NCI-H187 treated with DMSO at 0.1 percent for 48 hours (cell line): Measurements from ENCODE around the gene MDFIC.

ENCODE experiments used
- DNase-seq: peaks from one replicate; lab custom pipeline; 2025; lab: John Stamatoyannopoulos, UW

Gene MDFIC

DNA sequence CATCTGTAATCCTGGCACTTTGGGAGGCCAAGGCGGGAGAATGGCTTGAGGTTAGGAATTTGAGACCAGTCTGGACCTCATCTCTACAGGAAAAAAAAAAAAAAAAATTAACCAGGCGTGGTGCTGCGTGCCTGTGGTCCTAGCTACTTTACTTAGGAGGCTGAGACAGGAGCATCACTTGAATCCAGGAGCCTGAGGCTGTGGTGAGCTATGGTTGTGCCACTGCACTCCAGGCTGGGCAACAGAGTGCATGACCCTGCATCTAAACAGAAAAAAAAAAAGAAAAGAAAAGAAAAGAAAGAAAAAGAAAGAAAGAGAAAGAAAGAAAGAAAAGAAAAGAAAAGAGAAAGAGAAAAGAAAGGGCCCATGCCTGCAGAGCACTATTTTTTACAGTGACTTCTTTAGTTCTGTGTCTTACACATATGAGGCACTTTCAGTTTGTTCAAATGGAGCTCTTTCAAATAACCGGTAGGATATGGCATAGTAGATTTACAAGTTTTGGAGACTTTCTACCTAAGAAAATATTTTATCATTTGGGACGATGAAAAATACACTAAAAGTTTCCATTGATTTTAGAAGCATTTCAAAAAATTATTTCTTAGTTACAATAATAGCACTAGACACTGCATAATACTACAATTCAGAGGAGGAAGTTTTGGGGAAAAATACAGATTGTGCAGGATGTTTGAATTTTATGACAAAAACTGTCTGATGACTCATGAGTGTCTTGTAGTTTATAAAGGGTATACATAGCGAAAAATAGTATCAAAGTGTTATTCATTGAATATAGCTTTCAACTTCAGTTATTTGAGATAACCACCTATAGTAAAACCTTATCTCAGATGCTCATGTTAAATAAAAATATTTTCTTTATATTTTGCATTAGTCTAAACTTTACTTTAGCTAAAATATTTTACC is 75.9 kb downstream of the MDFIC start:
- DNase-seq: no peak

DNA sequence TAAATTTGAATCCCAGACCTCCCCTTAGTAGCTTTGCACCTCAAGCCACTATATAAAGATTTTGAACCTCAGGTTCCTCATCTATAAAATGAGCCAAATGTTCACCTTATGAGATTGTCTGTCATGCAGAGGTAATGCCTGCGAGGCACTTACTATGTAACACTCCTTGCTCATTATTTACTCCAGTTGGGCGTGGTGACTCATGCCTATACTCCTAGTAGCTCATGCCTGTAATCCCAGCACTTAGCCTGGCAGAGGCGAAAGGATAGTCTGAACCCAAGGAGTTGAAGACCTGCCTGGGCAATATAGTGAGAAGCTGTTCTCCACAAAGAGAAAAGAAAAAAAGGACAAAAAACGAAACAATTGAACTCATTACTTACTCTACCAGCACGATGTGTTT is 82.2 kb downstream of the MDFIC start:
- no peak for DNase-seq

DNA sequence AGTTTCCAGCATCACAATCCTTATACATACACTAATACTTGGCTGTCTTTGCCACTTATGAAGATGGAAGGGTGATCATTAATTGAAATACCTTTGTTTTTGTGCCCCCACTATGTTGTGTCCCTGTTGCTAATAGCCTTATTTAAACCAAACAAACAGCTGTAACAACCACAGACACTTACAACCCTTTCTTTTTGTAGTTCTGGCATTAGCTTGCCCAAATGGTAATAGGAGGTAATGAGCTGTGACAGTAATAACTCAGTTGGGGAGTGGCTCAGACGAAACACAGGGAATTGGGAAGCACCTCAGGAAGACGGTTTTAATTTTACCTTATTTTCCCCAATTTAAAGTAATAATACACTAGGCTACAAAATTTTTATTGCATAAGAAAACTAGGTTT is 83.4 kb downstream of the MDFIC start:
- DNase-seq: no peak

DNA sequence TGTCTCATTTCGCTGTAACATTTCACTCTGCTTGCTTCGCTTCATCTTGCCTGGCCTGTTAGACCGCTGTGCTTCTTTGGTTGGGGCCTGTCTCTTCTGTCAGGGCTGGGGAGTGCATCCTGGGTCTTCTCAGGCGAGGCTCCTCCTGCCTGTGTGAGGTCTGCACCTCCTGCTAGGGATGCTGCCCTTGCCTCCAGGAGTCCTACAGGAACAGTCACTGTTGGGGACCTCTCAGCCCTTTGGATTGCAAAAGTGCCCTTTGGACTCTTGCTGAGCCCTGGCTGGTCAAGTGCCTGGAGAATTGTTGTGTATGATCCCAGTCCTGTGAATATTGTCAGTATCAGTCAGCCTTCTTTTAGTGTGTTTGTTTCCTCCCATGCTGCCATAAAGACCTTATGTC is 84.1 kb downstream of the MDFIC start:
- DNase-seq: no peak

DNA sequence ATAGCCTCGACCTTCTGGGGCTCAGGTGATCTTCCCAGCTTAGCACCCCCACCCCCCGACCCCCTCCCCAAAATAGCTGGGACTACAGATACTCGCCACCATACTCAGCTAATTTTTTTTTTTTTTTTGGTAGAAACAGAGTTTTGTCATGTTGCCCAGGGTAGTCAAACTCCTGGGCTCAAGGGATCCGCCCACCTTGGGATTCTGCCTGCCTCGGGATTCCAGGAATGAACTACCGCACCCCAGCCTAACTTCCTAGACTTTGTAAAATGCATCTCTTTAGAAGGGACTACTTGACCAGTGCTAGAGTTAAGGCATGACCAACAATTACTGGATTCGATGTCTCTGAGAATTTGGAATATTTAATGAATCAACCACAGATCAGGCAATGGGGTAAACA is 85.9 kb downstream of the MDFIC start:
- no peak for DNase-seq

DNA sequence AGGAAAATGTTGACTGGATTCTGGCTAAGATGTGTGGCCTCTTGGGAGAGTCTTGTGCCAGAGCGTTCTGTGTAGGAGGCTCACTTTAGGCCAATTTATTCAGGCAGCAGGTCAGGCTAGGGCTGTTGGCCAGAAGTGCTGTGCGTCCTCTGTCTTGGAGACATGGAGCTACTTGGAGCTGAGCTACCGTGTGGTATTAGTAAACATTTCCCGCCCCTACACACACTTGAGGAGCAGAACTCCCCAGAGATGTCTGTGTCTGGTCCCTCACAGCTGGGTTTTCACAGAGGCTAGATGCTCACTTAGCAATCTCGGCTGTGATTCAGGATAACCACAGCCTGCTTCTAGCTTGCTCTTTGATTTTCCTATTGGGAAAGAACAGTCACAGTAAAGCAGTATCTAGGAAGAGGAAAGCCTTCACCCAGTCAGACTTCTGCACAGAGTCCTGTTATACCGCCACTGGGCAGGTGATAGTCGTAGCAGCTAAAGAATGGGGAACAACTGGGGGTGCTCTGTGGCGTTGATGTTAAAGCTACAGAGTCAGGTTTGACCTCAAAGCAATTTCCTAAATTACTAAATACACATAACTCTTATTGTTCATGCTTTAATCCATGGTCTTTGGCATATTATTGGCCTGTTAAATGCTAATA is 86.7 kb downstream of the MDFIC start:
- no peak for DNase-seq

DNA sequence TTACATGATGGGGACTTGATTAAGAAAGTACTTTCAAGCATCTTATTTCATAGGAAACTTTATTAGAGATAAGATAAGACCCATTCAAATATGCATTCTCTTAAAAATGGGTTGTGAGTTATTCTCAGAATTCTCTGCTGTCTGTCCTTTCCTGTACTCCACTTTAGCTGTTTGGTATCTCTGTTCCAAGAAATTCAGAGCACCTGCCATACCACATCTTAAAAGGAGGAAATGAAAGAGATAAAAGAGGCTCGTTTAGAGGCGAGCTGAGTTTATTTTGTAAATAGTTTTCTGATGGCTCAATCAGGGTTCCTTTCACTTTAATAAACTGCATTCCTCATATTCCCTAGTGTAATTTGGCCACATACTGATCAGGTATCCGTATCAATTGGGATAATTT is 87.2 kb downstream of the MDFIC start:
- DNase-seq: no peak

DNA sequence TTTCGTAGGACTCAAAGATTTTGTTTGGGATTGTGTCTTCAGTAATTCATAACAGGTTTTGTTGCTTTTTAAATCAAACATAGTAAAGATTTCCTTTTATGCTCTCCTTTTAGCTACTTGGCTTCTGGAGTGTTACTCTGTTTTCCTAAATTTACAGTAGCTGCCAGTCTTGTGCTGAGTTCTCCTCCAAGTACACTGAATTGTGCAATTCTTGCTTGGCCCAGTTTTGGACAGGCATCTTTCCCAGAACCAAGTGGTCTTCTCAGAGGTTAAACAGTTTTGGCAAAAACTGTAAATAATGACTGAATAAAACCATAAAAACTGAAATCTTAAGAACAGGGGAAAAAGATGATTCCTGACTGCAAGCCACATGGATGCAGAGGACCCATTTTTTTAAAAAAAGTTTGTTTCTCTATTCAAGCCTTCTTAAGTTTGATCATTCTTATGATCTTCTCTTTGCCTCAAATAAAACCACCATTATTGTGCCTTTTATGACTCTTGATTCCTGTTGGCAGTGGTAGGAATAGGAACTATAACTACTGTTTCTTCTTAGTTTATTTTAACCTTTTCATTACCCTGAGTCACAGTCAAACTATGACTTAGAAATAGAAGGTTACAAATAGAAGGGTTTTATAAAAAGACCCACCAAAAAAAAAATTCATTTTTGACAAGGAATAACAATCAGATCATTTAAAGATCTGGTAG is 88.0 kb downstream of the MDFIC start:
- no peak for DNase-seq

DNA sequence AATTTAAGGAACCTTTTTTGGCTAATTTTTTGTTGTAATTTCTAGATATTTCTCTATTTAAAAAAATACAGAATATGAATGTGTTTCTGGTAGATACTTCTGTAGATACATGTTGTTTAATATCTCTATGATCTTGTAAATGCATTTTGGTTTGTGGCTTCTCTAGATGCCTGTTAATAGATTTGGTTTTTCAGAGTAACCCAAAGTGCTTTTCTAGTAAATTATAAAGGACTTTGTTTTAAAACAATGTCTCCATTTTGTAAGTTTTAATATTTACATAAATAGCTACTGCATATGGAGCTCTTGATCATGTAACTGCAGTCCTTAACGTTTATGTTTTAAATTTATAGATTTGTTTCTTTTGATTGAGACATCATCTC is 88.5 kb downstream of the MDFIC start:
- DNase-seq: no peak

DNA sequence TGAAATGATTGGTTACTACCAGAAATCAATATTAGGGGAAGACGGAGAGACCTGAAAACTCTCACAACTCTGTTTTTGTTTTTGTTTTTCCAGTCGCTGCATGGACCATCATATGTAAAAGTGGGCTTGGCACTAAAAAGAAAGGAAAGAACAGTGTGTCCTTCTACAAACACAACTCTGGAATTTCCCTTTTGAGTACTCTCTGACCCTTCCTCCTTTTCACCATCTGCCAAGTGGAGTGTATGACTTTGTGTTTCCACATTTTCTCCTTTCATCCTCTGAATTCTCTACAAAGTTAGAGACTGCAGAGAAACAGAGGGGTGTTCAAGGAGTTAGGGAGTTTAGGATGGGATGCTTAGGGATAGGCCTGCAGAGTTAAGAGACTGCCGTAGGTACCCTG is 92.0 kb downstream of the MDFIC start:
- no peak for DNase-seq

DNA sequence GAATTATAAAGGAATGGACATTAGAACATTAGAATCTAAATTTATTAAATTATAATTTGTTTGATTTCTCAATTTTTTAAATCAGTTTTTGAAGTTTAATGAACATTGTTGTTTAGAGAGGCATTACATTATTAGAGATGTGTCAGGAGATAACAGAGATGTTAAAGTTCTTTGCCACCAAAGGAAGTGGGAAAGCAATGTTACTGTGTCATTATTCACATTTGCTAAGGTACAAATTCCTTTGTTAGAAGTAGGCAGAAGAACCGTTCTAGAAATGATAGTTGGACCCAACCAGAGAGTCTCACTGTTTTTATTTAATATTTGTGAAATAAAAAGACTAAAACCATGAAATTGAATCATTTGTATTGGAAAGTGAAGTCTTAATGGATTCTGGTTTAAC is 92.9 kb downstream of the MDFIC start:
- DNase-seq: no peak

DNA sequence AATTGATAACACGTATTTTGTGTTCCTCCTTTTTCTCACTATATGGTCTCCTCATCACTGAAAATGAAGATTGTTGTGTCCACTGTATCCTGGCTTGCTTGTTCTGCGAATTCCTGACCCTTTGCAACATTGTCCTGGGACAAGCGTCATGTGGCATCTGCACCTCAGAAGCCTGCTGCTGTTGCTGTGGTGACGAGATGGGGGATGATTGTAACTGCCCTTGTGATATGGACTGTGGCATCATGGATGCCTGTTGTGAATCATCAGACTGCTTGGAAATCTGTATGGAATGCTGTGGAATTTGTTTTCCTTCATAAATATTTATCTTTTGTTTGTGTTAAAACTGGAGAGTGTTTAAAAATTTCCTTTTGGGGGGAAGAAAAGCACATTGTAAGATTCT is 93.7 kb downstream of the MDFIC start:
- DNase-seq: no peak

DNA sequence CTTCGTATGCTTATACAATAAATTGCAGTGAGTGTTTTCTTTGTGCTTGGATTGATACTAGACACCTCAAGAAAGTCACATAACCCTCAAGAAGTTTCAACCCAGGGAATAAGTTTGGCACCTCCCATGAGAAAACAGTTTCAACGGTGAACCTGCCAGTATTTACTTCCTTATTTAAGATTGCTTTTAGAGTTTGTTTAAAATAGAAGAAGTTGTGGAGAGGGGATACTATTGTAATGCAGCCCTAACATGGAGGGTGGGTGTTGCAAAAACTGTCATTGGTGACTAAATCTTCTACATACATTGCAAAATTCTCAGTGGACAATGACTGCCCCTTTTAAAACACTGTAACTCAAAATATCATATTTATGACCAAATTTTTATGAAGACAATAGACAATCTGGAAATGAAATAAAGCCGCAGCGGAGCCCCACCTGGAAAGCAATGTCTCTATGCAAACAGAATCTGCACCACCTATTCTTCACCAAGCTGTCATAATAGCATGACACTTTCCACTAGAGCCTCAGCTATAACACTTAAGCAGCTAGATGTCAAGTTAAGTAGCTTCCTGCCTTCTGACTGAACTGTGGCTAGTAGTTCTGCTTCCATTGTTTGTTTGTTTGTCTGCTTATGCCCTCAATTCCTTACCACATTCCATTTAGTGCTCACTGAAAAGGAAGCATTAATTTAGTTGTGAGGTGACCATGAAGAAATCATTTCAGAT is 98.2 kb downstream of the MDFIC start:
- peak; percentile 81 for DNase-seq

DNA sequence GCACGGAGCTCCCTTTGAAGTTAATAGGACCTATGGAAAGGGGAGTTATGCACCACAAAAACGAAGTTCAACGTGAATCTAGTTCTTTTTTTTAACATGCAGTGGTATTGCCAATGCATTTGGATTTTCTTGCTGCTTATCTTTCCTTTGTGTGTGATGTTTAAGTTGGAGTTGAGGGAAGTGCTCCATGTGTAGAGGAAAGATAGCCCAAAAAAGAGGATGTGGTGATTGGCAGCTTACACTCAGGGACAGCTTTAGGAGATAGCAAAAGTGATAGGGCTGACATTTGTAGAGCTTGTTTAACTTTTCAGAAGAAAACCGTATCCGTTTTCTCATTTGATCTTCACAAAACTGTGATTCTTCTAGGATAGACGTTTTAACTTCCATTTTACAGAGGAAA is 101.3 kb downstream of the MDFIC start:
- DNase-seq: no peak

DNA sequence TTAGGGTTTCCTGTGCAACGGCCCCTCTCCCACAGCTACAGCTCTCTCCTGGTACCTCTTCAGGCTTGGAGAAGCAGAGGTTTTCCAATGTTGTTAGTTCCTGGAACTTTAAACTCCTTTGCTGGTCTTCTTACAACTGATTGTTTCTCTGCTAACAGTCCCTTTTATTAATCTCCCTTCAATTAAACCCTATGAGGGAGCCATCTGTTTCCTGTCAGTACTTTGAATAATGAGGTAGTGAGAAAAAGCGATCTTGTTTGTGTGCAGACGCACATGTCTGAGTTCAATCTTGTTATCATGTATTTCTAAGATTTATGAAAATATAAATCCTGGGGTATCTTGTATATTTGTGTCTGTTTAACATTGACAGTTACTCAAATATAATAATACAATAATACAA is 102.4 kb downstream of the MDFIC start:
- DNase-seq: no peak

DNA sequence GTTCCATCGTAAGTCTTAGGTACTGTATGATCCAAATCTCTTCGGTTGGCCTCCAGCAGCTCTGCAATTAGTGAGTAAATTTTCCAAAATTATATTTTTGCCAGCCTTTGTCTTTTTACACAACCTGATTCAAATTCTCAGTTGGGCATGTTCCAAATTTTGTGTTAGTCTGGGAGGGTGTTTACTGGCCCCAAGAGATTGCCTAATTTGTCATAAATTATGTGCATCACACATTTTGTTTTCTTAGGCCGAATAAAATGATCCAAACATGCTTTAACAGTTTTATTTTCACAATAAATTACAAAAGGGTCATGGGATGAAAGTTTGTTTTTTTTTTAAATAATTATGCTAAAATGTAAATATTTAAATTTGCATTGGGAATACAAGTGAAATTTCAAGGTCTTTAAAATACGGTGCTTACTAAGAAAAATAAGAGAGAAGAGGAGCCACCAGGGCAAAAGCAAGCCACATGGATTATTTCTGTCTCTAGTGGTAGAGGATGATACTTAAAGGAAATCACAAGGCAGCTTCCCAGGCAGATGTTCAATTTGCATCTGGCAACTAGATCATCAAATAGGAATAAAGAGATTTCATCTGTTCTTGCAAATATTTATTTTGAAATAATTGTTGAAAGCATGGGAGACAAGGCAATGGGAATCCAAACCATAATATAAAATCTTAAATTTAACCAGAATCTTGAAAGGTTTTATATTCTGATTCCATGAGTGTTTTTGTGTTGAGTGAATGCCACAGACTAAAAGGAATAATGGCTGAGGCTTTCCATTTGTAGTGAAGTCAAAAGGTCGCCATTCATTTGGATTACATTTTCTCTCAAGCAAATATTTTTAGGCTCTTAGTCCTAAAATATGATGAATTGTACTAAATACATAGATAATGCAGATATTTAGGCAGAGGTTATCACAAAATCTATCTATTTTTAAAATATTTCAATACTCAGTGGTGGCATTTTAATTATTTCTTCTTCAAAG is 111.1 kb downstream of the MDFIC start:
- no peak for DNase-seq

DNA sequence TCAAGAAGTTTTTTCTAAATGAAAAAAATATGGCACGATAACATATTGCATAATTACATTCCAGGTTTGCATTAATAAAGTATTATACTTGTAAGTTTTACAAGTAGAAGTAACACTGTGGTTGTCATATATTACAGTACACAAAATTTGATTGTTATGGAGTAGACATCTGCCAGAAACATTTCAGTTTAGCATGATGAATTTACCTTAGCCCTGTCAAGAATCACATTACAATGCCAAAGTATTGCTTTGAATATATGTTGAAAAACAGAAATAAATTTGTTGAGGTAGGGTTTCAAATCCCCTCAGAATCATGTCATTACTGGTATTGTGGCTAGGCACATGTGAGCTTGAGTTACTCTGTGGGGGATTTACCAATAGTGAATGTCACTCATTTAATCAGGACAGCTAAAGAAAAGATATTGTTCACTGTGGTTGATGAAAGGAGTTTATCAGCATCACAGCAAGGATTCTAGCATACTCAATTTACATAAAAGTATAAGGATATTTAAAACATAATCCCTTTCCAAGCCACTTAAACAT is 112.1 kb downstream of the MDFIC start:
- DNase-seq: no peak

DNA sequence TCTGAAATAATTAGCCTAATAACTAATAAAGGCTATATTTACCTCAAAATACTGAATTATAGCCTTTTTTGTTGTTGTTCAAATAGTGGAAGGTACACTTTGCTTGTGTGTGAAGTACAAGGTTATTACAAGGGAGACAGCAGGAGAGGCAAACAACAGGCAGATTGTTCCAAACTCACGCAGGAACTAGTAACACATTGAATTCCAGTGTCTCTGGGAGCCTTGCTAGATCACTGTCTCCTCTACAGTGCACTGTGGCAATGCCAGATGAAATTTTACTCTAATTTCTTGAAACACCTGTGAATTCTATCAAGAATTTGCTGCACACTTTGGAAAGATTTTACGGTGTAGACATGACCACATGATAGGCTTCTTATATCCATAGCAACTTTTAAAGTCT is 112.6 kb downstream of the MDFIC start:
- DNase-seq: no peak

DNA sequence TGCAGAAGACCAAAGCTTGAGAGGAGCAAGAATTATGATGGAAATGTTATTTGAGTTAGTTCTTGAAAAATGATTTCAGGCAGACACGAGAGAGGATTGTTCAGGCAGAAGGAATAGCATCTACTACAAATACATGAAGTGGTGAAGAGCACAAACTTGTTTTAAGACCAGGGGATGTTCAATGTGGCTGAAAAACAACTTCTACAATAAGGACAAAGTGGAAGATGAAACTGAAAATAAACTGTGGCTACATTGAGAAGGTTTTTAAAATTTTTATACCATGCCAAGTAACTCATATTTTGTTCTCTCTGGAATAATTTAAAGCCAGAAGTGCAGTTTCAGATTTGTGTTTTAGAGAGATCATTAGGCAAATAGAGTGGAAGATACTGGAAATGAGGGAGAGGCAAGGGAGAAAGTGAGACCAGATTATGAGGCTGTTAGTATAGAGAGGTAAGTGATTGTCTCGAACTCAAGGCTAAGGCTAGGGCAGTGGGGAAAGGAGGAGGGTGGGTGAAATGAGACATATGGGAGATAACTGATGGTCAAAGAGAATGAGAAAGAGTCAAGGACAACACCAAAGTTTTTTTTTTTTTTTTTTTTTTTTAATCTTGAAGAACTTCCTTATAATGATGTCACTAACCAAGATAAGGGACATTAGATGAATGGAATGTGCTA is 115.4 kb downstream of the MDFIC start:
- DNase-seq: no peak

DNA sequence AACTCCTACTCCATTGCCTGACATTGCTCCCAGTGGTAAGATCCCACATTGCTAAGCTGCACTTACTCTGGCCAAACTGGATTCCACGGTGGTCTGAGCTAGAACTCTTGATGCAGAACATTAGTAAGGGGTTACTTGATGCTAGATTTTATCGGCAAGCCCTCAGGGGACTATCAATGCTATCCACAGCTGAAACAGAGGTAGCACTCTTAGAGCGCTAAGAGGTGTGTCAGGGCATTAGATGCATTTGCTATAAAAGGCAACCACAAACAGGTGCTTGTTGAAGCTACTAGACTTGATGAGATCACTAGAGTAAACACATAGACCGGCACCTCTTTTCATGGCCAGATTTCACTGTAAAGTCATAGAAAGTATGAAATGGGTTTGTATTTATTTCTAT is 116.3 kb downstream of the MDFIC start:
- peak; percentile 97 for DNase-seq
